ENCODE data around the gene GRID1.
"Not testable (repeated sequence)": the region's sequence is repeated elsewhere in the genome, so short reads cannot be mapped to it uniquely, and the experiment has no call there.

The GRID1 gene

DNA sequence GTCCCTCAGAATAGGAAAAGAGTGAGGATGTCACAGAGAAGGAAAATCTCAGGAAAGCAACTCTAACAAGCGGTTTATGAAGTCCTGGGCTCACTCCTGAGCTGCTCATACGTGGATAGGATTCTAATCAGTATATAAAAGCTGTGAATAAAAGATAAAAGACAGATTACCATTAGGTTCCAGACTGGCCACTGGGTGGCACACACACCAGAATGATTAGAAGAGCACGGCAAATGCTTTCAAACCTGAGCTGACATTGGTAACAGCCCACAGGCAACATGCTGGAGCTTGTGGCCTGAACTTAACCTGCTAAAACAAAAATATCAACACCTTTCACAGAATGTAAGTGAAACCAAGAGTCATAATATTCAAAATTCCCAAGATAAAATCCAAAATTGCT is 370.8 kb downstream of the GRID1 start:
- no peak for DNase-seq (ENCODE audit: low read depth in 3 of 3)

DNA sequence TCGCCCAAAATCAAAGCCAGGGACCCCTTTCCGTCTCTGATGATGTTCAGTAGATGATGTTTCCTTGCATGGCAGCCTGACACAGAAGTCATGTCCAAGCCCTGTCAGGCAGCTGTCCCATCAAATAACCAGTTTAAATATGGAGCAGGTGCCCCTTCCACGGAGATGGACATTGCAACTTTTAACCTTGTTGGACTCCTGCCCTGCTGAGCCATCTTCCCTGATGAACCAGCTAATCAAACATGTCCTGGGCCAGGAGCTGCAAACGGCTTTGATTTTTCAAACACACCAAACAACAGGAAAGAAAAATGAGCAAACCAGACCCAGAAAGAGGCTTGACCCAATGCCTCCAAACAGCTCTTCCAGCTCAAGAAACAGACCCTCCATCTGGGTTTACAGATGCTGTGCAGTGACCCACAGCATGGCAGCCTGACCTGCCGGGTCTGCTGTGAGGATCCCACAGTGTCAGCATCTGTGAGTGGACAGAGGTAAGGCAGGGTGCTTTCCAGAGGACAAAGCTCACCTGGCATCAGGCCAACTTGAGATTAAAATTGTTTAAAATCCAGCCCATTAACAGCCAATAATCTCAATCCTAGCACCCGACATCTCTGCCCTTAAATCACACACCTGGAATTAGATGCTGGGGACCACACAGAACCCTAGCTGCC is 372.6 kb downstream of the GRID1 start:
- no peak for DNase-seq (ENCODE audit: low read depth in 3 of 3)

DNA sequence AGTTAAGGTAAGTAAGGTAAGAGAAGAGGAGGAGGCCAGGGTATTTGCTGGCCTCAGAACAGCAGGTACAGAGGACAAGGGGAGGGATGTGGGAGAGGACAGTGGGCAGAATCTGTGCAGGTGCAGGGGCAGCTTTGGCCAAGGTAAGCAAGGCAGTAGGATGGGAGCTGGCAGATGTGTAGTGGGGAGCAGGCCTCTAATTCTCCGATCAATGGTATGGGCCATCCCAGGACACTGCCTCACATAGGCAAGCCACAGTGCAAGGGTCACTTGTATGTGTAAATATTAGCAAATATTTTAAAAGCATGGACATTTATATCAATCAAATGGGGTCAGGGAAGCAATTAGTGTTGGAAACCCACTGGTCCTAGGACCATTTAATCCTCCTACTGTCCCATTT is 373.5 kb downstream of the GRID1 start:
- DNase-seq (ENCODE audit: low read depth in 3 of 3) = no peak

DNA sequence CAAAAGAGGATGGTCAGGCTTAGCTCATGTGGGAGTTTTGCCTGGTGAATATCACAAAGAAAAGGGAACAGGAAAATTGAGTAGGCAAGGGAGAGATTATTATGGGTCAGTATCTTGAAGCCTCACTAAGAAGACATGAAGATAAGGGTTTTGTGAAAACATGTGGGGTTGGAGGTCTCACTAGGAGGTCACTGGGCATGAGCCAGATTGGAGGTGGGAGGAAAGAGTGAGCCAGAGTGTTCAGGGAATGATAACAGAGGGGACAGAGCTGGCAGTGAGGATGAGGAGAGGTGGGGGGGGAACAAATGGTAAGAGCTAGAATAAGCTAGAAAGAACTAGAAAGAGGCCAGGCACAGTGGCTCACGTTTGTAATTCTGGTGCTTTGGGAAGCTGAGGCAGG is 374.3 kb downstream of the GRID1 start:
- DNase-seq (ENCODE audit: low read depth in 3 of 3) = no peak

DNA sequence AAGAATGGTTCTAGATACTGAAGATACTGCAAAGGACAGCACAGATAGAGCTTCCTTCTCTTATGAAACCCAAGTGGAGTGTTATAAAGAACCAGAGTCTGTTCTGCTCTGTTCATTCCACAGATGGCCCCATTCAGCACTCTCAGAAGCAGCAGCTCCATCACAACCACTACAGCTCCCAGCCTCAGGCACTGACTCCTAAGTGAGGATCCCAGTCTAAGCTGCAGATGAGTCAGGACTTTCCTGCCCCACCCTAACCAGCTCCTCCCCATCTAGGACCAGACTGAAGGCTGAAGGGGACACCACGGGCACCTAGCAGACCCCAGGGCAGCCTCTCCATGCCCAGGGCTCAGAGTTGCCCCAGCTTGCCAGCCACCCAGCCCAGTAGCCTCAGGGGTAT is 379.8 kb downstream of the GRID1 start:
- no peak for DNase-seq (ENCODE audit: low read depth in 3 of 3)

DNA sequence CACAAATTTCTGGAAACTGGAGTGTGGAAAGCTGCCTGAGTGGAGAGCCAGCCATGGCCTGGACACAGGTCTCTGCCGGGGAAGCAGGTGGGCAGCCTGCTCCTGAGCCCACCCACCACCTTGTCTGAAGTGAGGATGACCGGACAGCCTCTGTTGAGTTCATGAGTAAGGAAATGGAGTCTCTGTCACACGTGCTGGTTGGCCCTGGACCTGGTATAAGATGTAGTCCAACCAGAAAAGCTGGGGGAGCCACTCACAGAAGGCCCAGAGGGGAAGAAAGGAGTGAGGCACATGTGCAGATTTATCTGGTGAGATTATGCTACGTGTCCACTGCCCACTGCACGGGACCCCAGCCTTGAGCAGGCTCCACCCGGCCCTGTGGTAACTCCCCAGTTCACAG is 383.5 kb downstream of the GRID1 start:
- no peak for DNase-seq (ENCODE audit: low read depth in 3 of 3)

DNA sequence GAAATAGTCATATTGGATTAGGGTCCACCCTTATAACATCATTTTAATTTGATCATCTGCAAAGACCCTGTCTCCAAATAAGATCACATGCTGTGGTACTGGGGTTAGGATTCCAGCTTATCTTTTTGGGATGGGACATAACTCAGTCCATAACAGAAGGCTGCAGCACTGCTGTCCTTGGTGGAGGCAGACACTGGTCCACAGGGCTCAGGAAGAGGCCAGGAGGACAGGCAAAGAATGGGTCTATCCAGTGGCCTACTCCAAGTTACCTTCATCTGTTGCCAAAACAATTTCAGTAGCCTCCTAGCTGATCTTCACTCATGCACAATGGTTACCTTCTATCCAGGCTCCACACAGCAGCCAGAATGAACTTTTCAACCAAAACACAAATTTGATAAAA is 387.0 kb downstream of the GRID1 start:
- no peak for DNase-seq (ENCODE audit: low read depth in 3 of 3)

DNA sequence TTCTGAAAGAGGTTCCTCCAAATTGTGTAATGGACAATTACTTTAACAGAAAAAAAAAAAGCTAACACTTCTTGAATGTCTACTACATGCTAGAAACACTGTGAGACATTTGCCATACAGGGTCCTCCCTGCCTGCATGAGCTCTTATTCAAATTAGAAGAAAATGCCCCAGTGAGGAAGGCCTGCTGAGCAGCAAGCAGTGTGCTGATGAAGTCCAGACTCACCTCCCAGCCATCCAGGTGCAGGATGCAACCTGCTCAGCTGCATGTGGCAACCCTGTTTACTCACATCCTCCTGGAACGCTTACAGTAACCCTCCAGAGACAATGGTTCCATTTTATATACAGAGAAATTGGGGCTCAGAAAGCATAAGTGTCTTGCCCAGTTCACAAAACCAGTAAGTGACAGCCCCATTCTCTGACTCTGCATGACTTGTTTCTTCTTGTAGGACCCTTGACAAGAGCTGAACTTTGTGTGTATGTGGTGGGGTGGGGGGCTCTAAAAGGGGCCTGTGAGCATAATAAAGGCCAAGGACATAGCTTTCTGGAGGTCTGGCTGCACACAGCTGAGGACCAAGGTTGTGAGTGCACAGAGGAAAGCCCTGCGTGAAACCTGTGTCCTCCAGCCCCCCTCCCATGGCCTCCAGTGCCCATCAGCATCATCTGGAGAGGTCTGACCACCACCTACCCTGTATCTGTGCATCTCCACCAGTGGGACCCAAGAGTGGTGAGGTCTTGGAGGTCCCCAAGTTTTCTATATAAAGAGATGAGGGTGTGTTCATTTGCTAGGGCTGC is 387.8 kb downstream of the GRID1 start:
- no peak for DNase-seq (ENCODE audit: low read depth in 3 of 3)

DNA sequence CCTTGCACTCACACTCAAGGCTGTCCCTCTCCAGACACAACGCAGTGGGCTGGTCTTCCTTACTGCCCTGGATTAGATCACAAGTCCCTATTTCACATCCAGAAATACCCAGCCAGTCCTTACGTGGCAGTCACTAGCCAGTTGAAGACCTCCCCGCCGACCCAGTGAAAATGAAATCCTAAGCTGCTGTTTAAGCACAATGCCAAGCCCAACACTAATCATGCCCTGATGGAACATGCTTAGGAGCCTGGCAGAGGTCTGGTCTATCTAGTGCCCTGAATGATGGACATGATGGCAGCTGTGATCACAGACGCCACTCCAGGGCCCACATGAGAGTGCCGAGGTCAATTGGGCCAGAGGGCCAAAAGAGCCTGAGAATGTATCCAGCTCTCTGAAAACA is 389.0 kb downstream of the GRID1 start:
- DNase-seq (ENCODE audit: low read depth in 3 of 3) = no peak

DNA sequence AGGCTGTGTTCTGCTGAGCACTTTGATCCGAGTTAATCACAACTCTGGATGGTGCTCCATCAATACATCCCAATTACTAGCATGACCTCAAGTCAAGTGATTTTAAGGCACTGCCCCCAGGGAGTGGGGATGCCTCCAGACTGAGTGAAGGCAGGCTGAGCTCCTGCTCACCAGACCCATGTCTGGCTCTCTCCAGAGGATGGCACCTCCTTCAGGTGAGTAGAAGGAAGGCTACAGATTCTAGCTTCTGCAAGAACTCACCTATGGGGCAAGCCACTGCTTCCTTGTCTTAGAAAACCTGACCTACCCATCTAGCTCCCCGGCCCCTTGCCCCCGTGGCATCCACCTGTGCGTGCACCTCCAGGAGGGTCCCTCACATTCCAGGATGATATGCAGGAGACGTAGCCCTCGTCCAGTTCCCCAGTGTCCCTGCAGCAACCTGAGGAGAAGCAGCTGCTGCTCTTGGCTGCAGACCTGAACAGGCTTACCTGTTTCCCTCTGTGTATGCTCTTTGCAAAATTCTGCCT is 390.3 kb downstream of the GRID1 start:
- no peak for DNase-seq (ENCODE audit: low read depth in 3 of 3)

DNA sequence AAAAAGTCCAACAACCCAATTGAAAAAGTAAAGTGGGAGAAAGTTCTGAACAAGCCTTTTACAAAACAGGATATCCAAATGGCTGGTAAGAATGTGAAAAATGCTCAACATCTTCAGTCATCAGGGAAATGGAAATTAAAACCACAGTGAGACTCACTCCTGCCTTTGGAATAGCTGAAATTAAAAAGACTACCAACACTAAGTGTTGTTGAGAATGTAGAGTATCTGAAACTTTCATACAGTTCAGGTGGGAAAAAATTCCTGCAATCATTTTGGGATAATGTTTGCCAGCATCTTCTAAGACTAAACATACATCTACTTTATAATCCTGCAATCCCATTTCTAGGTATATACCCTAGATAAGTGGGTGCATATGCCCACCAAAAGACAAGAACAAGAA is 395.1 kb downstream of the GRID1 start:
- no peak for DNase-seq (ENCODE audit: low read depth in 3 of 3)

DNA sequence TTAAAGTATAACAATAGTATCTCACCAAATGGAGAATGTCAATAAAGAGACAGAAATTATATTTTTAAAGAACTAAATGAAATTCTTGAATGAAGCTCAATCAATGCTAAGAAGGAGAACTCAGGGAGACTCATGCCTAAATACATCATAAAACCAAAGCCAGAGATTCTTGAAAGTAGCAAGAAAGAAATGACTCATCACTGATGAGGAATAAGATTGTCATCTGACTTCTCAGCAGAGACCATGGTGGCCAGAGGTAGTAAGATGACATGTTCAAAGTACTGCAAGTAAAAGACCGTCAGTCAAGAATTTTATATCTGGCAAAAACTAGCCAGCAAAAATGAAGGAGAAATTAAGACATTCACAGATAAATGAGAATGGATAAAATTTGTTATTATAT is 399.0 kb downstream of the GRID1 start:
- no peak for DNase-seq (ENCODE audit: low read depth in 3 of 3)

DNA sequence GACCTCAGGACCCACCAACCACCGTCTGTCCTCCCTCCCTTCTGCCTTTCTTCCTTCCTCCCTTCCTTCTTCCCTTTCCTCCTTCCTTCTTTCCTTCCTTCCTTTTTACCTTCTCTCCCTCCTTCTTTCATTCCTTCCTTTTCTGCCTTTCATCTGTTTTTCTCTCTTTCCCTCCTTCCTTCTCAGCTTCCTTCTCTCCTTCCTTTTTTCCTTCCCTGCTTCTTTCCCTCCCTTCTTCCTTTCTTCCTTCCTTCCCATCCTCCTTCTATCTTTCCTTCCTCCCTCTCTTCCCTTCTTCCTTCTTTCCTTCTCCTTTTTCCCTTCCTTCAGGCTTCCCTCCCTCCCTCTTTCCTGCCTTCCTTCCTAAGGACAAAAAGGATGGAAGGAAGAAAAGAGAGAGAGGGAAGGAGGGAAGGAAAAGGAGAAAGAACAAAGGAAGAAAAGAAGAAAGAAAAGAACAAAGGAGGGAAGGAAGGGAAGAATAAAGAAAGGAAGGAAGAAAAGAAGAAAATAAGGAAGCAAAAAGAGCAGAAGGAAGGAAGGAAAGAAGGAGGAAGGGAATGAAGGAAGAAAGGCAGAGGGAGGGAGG is 405.0 kb downstream of the GRID1 start:
- DNase-seq (ENCODE audit: low read depth in 3 of 3) = no peak

DNA sequence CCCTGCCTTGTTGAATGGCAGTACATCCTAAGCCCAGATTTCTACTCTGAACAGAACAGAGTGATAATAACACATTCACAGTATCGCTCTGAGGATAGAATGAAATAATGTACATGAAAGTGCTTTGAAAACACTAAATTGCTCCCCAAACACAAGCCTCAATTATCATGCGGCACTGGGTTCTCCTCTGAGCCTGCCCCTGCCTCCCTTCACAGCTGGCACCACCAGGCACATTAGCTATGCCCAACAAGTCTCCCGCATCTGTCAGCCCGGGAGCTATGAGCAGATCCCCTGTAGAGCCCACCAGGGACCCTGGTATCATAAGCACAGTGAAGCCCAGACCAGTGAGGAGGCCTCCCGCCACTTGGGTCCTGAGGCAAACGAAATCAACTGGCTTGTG is 405.5 kb downstream of the GRID1 start:
- DNase-seq (ENCODE audit: low read depth in 3 of 3) = no peak

DNA sequence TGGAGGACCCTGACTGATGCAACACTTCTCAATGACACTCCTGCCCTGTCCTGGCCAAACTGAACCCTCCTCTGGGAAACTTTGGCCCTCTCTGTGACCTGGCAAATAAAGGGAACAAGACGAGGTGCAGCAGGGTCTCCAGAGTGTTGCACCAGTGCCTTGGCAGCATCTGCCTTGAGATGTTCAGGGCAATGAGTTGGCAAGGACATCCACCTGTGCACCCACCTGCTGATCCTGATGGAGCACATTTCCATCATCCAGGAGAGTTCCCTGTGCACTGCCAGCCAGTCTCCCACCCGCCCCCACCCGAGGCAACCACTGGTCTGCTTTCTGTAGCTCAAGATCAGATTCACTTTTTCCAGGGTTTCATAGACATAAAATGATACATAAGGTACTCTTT is 407.4 kb downstream of the GRID1 start:
- DNase-seq (ENCODE audit: low read depth in 3 of 3) = no peak

DNA sequence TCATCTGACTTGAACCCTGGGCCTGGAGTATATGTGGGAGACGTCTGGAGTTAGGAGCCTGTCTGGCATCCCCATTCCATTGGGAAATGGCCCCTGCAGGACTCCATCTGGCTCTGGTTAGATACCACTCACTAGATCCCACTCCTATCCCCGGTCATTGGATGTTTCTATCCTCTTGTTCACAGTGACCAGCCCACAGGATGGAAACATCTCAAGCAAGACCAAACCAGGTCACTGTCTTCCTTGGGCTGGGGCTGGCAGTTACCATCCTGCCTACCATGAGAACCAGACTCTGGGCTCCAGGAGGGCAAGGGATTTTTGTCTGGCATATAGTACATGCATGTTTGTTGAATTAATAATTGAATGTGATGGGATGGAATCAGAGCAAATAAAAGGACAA is 415.7 kb downstream of the GRID1 start:
- DNase-seq (ENCODE audit: low read depth in 3 of 3) = no peak

DNA sequence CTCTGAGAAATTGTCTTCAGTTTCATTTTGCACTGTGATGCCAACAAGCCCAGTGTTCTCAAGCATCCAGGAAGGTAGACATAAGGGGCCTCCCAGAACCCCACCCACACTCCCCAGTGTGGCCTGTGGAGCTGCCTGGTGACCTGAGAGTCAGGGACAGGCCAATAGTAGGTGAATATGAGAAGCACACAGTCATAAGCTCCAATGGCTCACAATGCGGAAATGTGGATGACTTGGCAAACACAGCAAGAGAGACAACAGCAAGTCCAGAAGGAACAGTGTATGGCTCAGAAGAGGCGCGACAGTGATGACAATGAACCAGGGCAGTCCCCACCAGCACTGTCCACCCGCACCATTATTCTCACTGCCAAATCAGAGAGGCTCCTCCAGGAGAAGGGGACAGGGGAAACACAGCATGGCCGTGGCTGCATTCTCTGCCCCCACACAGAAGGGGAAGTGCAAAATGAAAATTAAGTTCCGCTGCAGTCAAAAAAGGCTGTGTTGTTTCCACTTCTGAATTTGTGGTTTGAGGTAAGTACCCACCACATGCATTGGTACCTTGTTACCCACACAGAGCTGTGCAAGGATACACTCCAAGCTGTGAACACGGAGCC is 419.8 kb downstream of the GRID1 start:
- DNase-seq (ENCODE audit: low read depth in 3 of 3) = no peak

DNA sequence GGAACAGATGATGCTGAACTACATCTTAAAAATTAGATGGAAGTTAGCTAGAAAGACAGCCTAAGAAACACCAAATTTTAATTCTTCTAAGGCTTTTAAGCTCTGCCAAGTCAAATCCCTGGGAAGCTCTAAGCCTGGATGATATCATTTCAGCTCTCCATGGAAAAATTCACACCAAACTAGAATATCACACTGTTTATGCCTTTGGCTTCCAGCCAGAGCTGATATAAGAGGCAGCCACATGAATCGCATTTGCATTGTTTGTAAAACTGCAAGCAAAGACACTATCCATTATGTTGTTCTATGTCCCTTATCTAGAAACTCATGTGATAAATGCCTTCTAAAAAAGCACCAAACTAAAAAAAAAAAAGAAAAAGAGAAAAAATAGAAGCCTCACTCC is 430.4 kb downstream of the GRID1 start:
- DNase-seq (ENCODE audit: low read depth in 3 of 3) = no peak

DNA sequence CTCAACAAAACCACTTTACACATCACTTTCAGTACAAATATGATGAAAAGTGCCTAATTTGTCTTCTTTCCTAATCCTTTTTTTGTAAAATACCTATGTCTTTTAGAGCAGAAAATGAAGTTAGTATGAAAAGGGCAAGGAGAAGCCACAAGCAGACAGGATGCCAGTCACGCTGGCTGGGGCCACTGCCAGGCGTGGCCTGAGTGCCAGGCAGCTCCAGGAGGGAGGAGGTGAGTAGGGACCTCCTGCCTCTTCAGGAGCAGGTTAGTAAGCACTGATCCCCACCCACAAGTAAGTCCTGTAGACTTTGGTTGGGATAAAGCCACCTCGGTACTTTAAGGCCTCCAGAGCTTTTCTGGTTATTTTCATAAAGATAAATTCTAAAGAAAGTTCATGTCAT is 432.0 kb downstream of the GRID1 start:
- no peak for DNase-seq (ENCODE audit: low read depth in 3 of 3)

DNA sequence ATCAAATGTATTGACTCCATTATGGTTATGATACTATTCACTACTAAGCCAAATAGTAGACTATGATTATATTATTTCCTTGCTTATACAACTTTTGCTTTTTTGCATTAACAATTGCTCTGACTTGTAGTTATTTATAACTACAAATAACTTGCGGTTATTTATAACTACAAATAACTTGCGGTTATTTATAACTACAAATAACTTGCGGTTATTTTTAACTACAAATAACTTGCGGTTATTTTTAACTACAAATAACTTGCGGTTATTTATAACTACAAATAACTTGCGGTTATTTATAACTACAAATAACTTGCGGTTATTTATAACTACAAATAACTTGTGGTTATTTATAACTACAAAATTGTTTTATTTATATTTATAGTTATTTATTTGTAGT is 436.6 kb downstream of the GRID1 start:
- not testable (repeated sequence) for DNase-seq (ENCODE audit: low read depth in 3 of 3)

DNA sequence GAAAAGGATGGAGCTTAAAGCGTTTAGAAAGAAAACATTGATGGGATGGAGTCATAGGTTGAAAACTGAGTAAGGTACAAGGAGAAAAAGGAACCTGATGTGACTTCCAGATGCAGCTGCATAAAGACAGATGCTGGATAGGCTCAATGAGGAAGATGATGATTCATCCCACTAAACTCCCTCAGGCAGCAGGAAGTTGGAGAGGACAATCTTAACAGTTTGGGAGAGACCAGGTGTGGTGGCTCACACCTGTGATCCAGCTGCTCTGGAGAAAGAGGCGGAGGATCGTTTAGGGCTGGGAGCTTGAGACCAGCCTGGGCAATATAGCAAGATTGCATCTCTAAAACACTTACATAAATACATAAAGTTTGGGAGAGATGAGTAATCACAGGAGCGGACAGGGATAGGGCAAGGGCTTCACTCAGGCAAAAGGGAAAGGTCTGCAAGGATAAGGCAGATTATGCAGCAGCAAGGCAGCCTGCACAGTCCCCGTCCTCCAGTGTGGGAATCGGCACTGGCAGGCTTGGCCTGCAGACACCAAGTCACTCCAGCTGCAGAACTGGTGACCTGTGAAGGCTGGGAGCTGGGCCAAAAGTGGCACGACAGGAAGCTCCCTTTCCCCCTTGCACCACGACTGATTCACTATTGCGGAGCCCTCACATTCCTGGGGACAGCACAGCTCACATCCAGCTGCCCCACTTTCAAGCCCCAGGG is 438.5 kb downstream of the GRID1 start:
- no peak for DNase-seq (ENCODE audit: low read depth in 3 of 3)

DNA sequence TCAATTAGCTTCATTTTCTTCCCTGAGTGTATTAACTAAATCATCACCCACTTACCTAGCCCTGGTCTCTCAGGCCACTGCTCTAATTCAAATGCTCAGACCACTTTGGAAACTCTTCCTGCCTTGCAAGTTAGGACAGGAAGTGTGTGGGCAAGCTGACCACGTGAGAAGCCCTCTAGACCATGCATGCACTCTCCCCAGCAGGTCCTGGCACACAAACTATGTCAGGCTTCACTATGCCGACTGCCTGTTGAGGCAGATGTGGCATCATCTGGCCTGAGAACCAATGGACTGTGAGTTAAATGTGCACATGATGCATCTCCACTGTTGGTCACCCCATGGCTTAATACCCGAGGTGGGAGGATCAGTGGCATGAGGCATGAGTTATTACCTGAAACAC is 439.6 kb downstream of the GRID1 start:
- no peak for DNase-seq (ENCODE audit: low read depth in 3 of 3)

Measured in stimulated activated CD4-positive, alpha-beta T cell treated with anti-CD3 and anti-CD28 coated beads, TNF-alpha, amount 100 ng/mL, for 48 hours (primary cell).